Endothelial cell of umbilical vein (primary cell): ENCODE measurements around the gene CR2. TPM values are rescaled to one million over a fixed set of nuclear protein-coding genes. Genes with fewer than 3 reads are reported as not detected.

Source experiments
- BruUV-seq: library from RNA; stranded (reverse); fragments of 400-500 nt; replicated peaks from 2 replicates; lab custom pipeline; 2021; lab: Mats Ljungman, UMichigan
- CTCF ChIA-PET: fragments of 300-600, 350-600 bp; sonication (Branson Sonifier 250); formaldehyde crosslinking; loops from one replicate; lab custom pipeline; 2021; ENCODE audit warnings: antibody characterized with exemption, inconsistent platforms; lab: Charles Lee
- POLR2A ChIA-PET: fragments of 300-600, 350-600 bp; sonication (Branson Sonifier 250); formaldehyde crosslinking; loops from one replicate; lab custom pipeline; 2021; ENCODE audit warnings: antibody characterized with exemption, inconsistent platforms; lab: Charles Lee
- DNase-seq: peaks from one replicate; pipeline ENCODE4 v3.0.0-alpha.2; 2011; ENCODE audit warnings: low read depth, low spot score
- FAIRE-seq: peaks from 2 replicates; lab custom pipeline; 2011; peaks lifted over from hg19 to GRCh38; lab: Jason Lieb, UNC
- H2AFZ ChIP-seq: 2 replicates; pipeline ENCODE4 v1.6.0; 2012; ENCODE audit warnings: low read depth, low read length, control low read depth, inconsistent platforms
- H3K27ac ChIP-seq: 2 replicates; pipeline ENCODE4 v1.5.1; 2011; ENCODE audit warnings: low read depth, mild to moderate bottlenecking, control low read depth, low read length, moderate library complexity; ENCODE audit not compliant: insufficient read depth
- H3K27me3 ChIP-seq, 2 experiments: 2 replicates each; pipeline versions ENCODE4 v1.6.0 to v1.6.1; 2011; ENCODE audit warnings: low read length in 2 of 2, mixed read lengths in 1 of 2; ENCODE audit not compliant: control insufficient read depth in 2 of 2, insufficient read depth in 2 of 2
- H3K36me3 ChIP-seq, 2 experiments: 2 replicates in 1 of 2; 3 replicates in 1 of 2; pipeline ENCODE4 v1.5.1; 2011; ENCODE audit warnings: low read length in 2 of 2, mild to moderate bottlenecking in 1 of 2, moderate library complexity in 1 of 2; ENCODE audit not compliant: control insufficient read depth in 2 of 2, insufficient read depth in 2 of 2; ENCODE audit errors: extremely low read depth in 1 of 2
- H3K4me1 ChIP-seq: 3 replicates; pipeline ENCODE4 v1.5.1; 2011; ENCODE audit warnings: mild to moderate bottlenecking, low read length; ENCODE audit not compliant: control insufficient read depth, insufficient read depth; ENCODE audit errors: extremely low read depth
- H3K4me2 ChIP-seq: 2 replicates; pipeline ENCODE4 v1.6.1; 2011; ENCODE audit warnings: low read length, control low read depth, mixed read lengths; ENCODE audit not compliant: insufficient read depth
- H3K4me3 ChIP-seq, 3 experiments: fragments of 200-600 bp in 1 of 3; sonication (generic), shearing (Covaris generic) in 1 of 3; replicated peaks in 1 of 3; 2 replicates each; pipeline ENCODE4 v1.5.1; 2011 to 2016; ENCODE audit warnings: control low read depth in 3 of 3, low read length in 3 of 3, mild to moderate bottlenecking in 2 of 3, inconsistent platforms in 1 of 3, low read depth in 1 of 3, moderate library complexity in 1 of 3; ENCODE audit not compliant: insufficient read depth in 1 of 3
- H3K79me2 ChIP-seq: 2 replicates; pipeline ENCODE4 v1.6.0; 2012; ENCODE audit warnings: low read length, inconsistent platforms; ENCODE audit not compliant: control insufficient read depth, insufficient read depth
- H3K9ac ChIP-seq: replicated peaks from 2 replicates; pipeline ENCODE3; 2011; ENCODE audit warnings: low read length, control low read depth; ENCODE audit not compliant: insufficient read depth; ENCODE audit errors: extremely low read depth
- H3K9me1 ChIP-seq: replicated peaks from 3 replicates; pipeline ENCODE4 v1.6.0; 2011; ENCODE audit warnings: mild to moderate bottlenecking, low read length; ENCODE audit not compliant: control insufficient read depth, insufficient read depth; ENCODE audit errors: extremely low read depth
- H3K9me3 ChIP-seq: replicated peaks from 2 replicates; pipeline ENCODE4 v1.5.1; 2012; ENCODE audit warnings: low read length, inconsistent platforms; ENCODE audit not compliant: control insufficient read depth, insufficient read depth
- H4K20me1 ChIP-seq: replicated peaks from 2 replicates; pipeline ENCODE3; 2011; ENCODE audit warnings: mild to moderate bottlenecking, low read length; ENCODE audit not compliant: control insufficient read depth, insufficient read depth; ENCODE audit errors: extremely low read depth
- CTCF ChIP-seq, 2 donors: IDR thresholded peaks; 1 replicate in 1 of 2; 2 replicates in 1 of 2; pipeline ENCODE4 v1.5.1; 2011; ENCODE audit warnings: low read length in 2 of 2, mild to moderate bottlenecking in 2 of 2, moderate library complexity in 2 of 2, control low read depth in 1 of 2, inconsistent platforms in 1 of 2, low read depth in 1 of 2; ENCODE audit not compliant: insufficient read depth in 1 of 2; ENCODE audit errors: extremely low read depth in 1 of 2
- EZH2 ChIP-seq: IDR thresholded peaks from 2 replicates; pipeline ENCODE4 v1.6.1; 2012; ENCODE audit warnings: borderline replicate concordance, low read depth, mild to moderate bottlenecking, moderate library complexity, low read length, inconsistent platforms; ENCODE audit not compliant: severe bottlenecking
- FOS ChIP-seq: IDR thresholded peaks from 2 replicates; pipeline ENCODE4 v1.6.1; 2011; ENCODE audit warnings: mild to moderate bottlenecking, low read length, moderate library complexity, borderline replicate concordance; ENCODE audit not compliant: insufficient read depth
- GATA2 ChIP-seq: IDR thresholded peaks from 2 replicates; pipeline ENCODE4 v1.7.0; 2011; ENCODE audit warnings: low read depth, mild to moderate bottlenecking, moderate library complexity, mixed read lengths, low read length; ENCODE audit not compliant: insufficient read length, insufficient read depth
- JUN ChIP-seq: IDR thresholded peaks from 2 replicates; pipeline ENCODE4 v1.6.1; 2011; ENCODE audit warnings: borderline replicate concordance, low read depth; ENCODE audit not compliant: insufficient read length, insufficient read depth
- MYC ChIP-seq: IDR thresholded peaks from one replicate; pipeline ENCODE4 v1.6.1; 2011; ENCODE audit warnings: mild to moderate bottlenecking, low read depth, low read length
- POLR2A ChIP-seq: IDR thresholded peaks from 2 replicates; pipeline ENCODE4 v1.6.1; 2012; ENCODE audit warnings: low read depth, mild to moderate bottlenecking, control low read depth, low read length
- POLR2AphosphoS5 ChIP-seq: IDR thresholded peaks from 2 replicates; pipeline ENCODE4 v1.6.1; 2012; ENCODE audit warnings: low read depth, mild to moderate bottlenecking, control low read depth, low read length, moderate library complexity; ENCODE audit not compliant: insufficient read depth
- dilution Hi-C: fragments of 300-500 bp; cut with MboI; formaldehyde crosslinking; loops from one replicate; pipeline ENCODE4 v1.15.0; 2019; ENCODE audit warnings: low sequenced_read_pairs; ENCODE audit not compliant: extremely low pct_ligation_motif_present
- intact Hi-C: fragments of 100-400 bp; cut with micrococcal nuclease; formaldehyde crosslinking; loops from one replicate; pipeline ENCODE4 v1.10.0; 2022
- polyA plus RNA-seq, 4 experiments: library from polyadenylated mRNA; depleted of rRNA in 3 of 4; stranded (reverse) in 3 of 4; unstranded in 1 of 4; fragments of >200 nt; gene quantifications; 2 replicates each; pipeline versions ENCODE4 v1.2.1 to v1.2.3, GENCODE V29; 2011 to 2012; ENCODE audit warnings: missing spikeins in 1 of 4
- total RNA-seq: library from RNA; stranded (reverse); gene quantifications from 2 replicates; pipeline ENCODE4 v1.2.3, GENCODE V29; 2021
- TF ChIP-seq, protein P1 (sequence below): IDR thresholded peaks from 2 replicates; pipeline ENCODE4 v1.6.1; 2011; ENCODE audit not compliant: insufficient read depth, insufficient read length

The CR2 gene
- total and polyA plus RNA-seq, 2 donors (not counting 3 experiments of a cell fraction or from before 2014, with no cell fraction given), result not detected

DNA sequence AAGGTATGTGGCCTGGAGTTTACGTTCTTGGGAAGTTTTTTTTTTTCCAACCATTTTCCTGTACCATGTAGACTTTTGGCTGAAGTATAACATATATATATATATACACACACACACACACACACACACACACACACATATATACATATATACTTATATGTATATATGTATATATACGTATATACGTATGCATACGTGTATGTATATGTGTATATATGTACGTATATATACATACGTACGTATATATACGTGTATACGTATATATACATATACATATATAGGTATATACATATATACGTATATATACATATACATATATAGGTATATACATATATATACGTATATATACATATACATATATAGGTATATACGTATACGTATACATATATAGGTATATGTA is 60.8 kb downstream of the CR2 start:
- H3K9ac ChIP-seq, result no peak overlapping the region
- H3K4me2 ChIP-seq, result no peak overlapping the region
- DNase-seq, result no peak
- no peak overlapping the region for H3K4me3 ChIP-seq
- POLR2A ChIA-PET, result no interaction called here
- CTCF ChIA-PET, result no interaction called here
- H3K79me2 ChIP-seq, result no peaks in the 10 kb centered on the region
- no peaks in the 10 kb centered on the region for H3K36me3 ChIP-seq
- no peaks in the 10 kb centered on the region for H3K9me3 ChIP-seq
- TF ChIP-seq MYC (no peak), JUN (no peak), POLR2A (no peak), POLR2AphosphoS5 (no peak), EZH2 (no peak), GATA2 (no peak), CTCF (IDR thresholded peaks at IDR 0.05; ENCODE audit: extremely low read depth in 1 of 2, insufficient read depth in 1 of 2, low read depth in 1 of 2, low read length in 2 of 2) (no peak), FOS (no peak)
- TF ChIP-seq, protein P1, sequence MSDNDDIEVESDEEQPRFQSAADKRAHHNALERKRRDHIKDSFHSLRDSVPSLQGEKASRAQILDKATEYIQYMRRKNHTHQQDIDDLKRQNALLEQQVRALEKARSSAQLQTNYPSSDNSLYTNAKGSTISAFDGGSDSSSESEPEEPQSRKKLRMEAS, result no peak
- H3K9me1 ChIP-seq, result no peaks in the 10 kb centered on the region
- no peaks in the 10 kb centered on the region for H4K20me1 ChIP-seq
- dilution Hi-C loops (no loop called here), intact Hi-C loops (no loop called here)
- FAIRE-seq, result no peak
- H3K27ac ChIP-seq, result no peak overlapping the region
- no TSS peak for BruUV-seq
- H3K27me3 ChIP-seq, result peaks cover 0 to 11% of the 10 kb centered on the region in 2 experiments
- H2AFZ ChIP-seq, result no peak overlapping the region
- no peaks in the 10 kb centered on the region for H3K4me1 ChIP-seq
